Measurements from ENCODE around the gene ZNF813.
"Not testable (repeated sequence)": the region's sequence is repeated elsewhere in the genome, so short reads cannot be mapped to it uniquely, and the experiment has no call there.

The ZNF813 gene

GRCh38 chr19:53507523-53508442 is 40.2 kb downstream of the ZNF813 start:
- FAIRE-seq: no peak
- no peak for TF ChIP-seq CTCF (IDR thresholded peaks at IDR 0.05; ENCODE audit: insufficient read depth, missing control alignments)
- no peak for DNase-seq (ENCODE audit: insufficient read length, low spot score)

GRCh38 chr19:53509443-53509842 is 41.9 kb downstream of the ZNF813 start:
- FAIRE-seq: no peak
- no peak for TF ChIP-seq CTCF (IDR thresholded peaks at IDR 0.05; ENCODE audit: insufficient read depth, missing control alignments)
- no peak for DNase-seq (ENCODE audit: insufficient read length, low spot score)

GRCh38 chr19:53509845-53510244 is 42.3 kb downstream of the ZNF813 start:
- no peak for FAIRE-seq
- no peak for TF ChIP-seq CTCF (IDR thresholded peaks at IDR 0.05; ENCODE audit: insufficient read depth, missing control alignments)
- no peak for DNase-seq (ENCODE audit: insufficient read length, low spot score)

GRCh38 chr19:53511357-53511756 is 43.8 kb downstream of the ZNF813 start:
- FAIRE-seq: no peak
- DNase-seq (ENCODE audit: insufficient read length, low spot score): no peak
- TF ChIP-seq CTCF (IDR thresholded peaks at IDR 0.05; ENCODE audit: insufficient read depth, missing control alignments): no peak

- TF ChIP-seq CTCF (IDR thresholded peaks at IDR 0.05; ENCODE audit: insufficient read depth, missing control alignments): peak; percentile 69
- DNase-seq (ENCODE audit: insufficient read length, low spot score): no peak
- FAIRE-seq: no peak
Observed at GRCh38 chr19:53511933-53512374, 44.4 kb downstream of the ZNF813 start.

- DNase-seq (ENCODE audit: insufficient read length, low spot score); FAIRE-seq: not testable (repeated sequence)
Observed at GRCh38 chr19:53515047-53515446, 47.5 kb downstream of the ZNF813 start.

- DNase-seq (ENCODE audit: insufficient read length, low spot score): no peak
- FAIRE-seq: no peak
- TF ChIP-seq CTCF (IDR thresholded peaks at IDR 0.05; ENCODE audit: insufficient read depth, missing control alignments): no peak
Observed at GRCh38 chr19:53517114-53517741, 49.7 kb downstream of the ZNF813 start.

Measured in D721Med (cell line).